Middle frontal gyrus (tissue), 1 donor: ENCODE results near the gene ABR.
"Not testable (repeated sequence)": the region's sequence is repeated elsewhere in the genome, so short reads cannot be mapped to it uniquely, and the experiment has no call there.

ENCODE experiments used
- DNase-seq: peaks from one replicate; pipeline ENCODE4 v3.0.0-alpha.2; 2015; ENCODE audit warnings: low spot score; ENCODE audit errors: extremely low spot score

The ABR gene

GRCh38 chr17:1149869-1150268 lies 29.9 kb downstream of the ABR start:
- DNase-seq = no peak

GRCh38 chr17:1147664-1148063 lies 32.1 kb downstream of the ABR start:
- no peak for DNase-seq

GRCh38 chr17:1146561-1147265 lies 33.1 kb downstream of the ABR start:
- DNase-seq = no peak

GRCh38 chr17:1145311-1145986 lies 34.3 kb downstream of the ABR start:
- no peak for DNase-seq

- no peak for DNase-seq
Measured at GRCh38 chr17:1144162-1144561, 35.6 kb downstream of the ABR start.

- DNase-seq = no peak
Measured at GRCh38 chr17:1143573-1143972, 36.2 kb downstream of the ABR start.

- no peak for DNase-seq
Measured at GRCh38 chr17:1142561-1142971, 37.2 kb downstream of the ABR start.

- DNase-seq = no peak
Measured at GRCh38 chr17:1137465-1137894, 42.3 kb downstream of the ABR start.

GRCh38 chr17:1136748-1137147 lies 43.0 kb downstream of the ABR start:
- DNase-seq = no peak

GRCh38 chr17:1134634-1135324 lies 45.0 kb downstream of the ABR start:
- no peak for DNase-seq

- no peak for DNase-seq
Measured at GRCh38 chr17:1130191-1130590, 49.6 kb downstream of the ABR start.

- DNase-seq = not testable (repeated sequence)
Measured at GRCh38 chr17:1128463-1128862, 51.3 kb downstream of the ABR start.

- DNase-seq = no peak
Measured at GRCh38 chr17:1126801-1127550, 52.8 kb downstream of the ABR start.

GRCh38 chr17:1126250-1126797 lies 53.5 kb downstream of the ABR start:
- DNase-seq = no peak

GRCh38 chr17:1125788-1126145 lies 54.0 kb downstream of the ABR start:
- DNase-seq = no peak

- no peak for DNase-seq
Measured at GRCh38 chr17:1124896-1125787, 54.6 kb downstream of the ABR start.

GRCh38 chr17:1123921-1124715 lies 55.7 kb downstream of the ABR start:
- DNase-seq = no peak

GRCh38 chr17:1123393-1123831 lies 56.4 kb downstream of the ABR start:
- no peak for DNase-seq

- no peak for DNase-seq
Measured at GRCh38 chr17:1122533-1123392, 57.0 kb downstream of the ABR start.
